ENCODE data around the gene ZNHIT2. TPM values are rescaled to one million over a fixed set of nuclear protein-coding genes. Genes with fewer than 3 reads are reported as not detected.

Gene ZNHIT2
- total RNA-seq, 1 experiment from 2014 or later, result 104 TPM

DNA sequence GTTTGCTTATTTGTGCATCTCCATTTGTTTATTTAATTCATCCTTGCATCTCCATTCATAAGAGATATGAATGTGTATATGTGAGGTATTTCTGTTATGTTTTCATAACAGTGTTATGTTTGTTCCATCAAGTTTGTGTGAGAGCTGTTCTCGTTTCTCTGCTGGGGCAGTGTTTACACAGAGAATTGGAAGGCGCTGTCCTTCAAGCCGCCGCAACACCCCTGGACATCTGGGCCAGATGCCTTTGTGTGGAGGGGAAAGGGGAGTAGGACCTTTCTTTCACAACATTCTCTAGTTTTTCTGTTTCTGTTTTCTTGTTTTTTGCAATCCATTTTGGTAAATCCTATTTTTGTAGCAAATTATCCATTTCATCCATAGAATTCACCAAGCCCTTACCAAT is 12.9 kb downstream of the ZNHIT2 start:
- DNase-seq (ENCODE audit: low spot score), result no peak

DNA sequence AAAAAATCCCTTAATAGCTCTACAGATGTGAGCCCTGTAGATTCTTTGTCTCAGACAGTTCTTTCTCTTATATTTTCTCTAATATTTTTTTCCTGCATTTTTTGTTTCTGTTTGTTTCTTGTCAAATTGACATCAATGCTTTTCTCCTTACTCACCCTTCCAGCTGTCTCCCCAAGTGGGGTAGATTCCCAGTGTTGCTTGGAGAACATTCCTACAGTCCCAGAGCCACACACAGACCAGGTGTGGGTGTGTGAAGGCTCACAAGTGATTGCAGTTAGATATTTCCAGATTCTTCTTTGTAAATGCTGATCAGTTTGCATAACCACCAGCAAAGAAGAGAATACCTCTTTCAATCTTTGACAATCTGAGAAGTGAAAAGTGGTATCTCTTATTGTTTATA is 14.0 kb downstream of the ZNHIT2 start:
- no peak for DNase-seq (ENCODE audit: low spot score)

DNA sequence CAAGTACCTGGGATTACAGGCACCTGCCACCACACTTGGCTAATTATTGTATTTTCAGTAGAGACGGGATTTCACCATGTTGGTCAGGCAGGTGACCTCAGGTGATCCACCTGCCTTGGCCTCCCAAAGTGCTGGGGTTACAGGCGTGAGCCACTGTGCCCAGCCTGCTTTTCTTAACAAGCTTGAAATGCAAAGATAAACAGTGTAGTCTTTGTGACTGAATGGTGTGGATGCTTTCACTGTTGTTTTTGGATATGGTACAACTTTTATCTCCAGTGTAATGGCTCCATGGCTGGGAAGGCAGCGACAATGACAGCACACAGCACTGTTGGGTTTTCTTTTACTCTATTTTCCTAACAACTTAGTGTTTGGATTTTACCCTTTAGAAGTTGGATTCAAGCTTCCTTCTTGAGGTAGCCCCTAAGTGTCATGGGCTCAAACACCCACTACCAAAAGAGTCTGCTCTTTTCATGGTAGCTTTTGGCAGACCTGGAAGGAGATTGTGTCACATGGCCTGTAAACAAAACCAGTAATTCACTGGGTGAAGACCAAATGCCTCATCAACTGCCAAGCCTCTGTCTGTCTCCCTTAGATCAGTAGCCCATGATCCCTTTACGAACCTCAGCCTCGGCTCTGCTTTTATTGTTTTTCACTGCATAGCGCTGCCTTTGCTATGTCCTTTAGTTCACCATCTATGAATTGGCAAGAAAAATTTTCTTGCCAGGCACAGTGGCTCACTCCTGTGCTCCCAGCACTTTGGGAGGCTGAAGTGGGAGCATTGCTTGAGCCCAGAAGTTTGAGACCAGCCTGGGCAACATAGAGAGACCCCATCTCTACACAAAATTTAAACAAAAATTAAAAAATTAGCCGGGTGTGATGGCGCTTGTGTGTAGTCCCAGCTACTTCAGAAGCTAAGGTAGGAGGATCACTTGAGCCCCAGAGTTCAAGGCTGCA is 15.1 kb downstream of the ZNHIT2 start:
- DNase-seq (ENCODE audit: low spot score), result no peak

DNA sequence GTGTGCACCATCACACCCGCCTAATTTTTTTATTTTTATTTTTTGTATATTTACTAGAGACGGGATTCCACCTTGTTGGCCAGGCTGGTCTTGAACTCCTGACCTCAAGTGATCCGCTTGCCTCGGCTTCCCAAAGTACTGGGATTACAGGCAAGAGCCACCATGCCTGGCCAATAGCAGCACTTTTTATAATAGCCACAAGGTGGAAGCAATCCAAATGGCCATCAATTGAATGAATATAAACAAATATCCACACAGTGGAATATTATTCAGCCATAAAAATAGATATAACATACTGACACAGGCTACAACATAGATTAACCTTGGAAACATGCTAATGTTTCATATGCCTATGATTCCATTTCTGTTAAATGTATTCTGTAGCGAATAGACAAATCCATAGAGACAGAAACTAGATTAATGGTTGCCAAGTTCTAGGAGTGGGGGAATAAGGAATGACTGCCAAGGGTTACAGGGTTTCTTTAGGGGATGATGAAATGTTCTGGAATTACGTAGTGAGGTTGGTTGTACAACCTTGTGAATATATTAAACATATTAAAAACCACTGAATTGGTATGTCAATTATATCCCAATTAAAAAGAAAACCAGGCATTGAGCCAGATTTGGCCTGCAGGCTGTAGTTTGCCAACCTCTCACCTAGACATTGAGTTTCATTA is 16.7 kb downstream of the ZNHIT2 start:
- DNase-seq (ENCODE audit: low spot score), result no peak

DNA sequence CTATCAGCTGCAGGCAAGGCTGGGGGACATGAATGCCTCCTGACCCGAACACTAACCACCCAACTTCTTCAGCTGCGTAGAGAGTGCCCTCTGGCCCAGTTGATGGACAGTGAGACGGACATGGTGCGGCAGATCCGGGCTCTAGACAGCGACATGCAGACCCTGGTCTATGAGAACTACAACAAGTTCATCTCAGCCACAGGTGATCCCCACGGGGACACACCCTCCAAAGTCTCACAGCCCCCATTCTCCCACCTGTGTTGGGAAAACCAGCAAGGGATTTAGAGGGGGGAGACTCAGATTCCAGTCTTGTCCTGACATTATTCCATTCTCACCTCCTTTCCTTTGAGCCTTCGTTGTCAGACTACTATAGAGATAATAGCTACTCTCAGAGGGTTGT is 20.6 kb downstream of the ZNHIT2 start:
- no peak for DNase-seq (ENCODE audit: low spot score)

DNA sequence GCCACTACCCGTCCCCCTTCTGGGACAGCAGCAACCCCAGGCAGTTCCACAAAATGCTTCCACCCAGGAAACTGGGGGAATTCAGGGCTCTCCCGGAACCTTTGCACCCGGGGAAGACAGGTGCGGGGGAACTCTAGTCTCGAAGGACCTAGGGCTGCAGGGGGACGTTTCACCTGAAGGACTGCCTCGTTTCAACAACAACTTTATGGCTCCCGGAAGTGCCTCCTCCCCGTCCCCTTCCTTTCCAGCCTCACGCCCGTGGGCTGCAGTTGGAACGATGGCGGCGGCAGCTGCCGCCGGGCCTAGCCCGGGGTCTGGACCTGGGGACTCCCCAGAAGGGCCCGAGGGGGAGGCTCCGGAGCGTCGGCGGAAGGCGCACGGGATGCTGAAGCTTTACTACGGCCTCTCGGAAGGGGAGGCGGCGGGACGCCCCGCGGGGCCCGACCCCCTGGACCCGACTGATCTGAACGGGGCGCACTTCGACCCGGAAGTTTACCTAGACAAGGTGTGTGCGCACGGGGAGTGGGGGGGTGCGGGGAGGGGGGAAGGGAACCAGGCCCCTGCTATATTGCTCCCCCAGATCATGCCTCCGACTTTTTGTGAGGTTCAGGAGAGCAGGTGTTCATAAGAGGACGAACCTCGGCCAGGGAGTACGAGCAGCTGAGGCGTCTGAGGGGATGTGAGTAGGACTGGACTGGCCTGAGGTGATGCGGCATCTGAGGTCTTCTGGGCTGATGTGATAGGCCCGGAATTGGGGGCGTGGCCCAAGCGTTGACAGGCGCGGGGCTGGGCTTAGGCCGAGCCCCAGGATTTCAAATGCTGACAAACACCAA is 21.3 kb downstream of the ZNHIT2 start, which contains the start of gene VPS51:
VPS51 (plus strand) TSS at position 241 of the 833 bp plus-strand sequence; CDS start at position 278, 37 bp downstream.
- DNase-seq (ENCODE audit: low spot score), result peak; percentile 95

DNA sequence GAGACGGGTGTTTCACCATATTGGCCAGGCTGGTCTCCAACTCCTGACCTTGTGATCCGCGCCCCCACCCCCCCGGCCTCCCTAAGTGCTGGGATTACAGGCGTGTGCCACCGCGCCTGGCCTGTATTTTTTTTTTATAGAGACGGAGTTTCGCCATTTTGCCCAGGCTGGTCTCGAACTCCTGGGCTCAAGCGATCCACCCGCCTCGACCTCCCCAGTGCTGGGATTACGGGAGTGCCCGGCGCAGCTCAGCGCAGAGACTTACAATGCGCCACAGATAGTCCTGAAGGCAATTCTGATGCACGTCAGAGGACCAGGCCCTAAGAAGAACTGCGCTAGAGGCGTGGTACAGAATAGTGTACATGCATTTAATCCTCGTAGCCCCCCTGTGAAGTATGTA is 22.1 kb downstream of the ZNHIT2 start:
- no peak for DNase-seq (ENCODE audit: low spot score)

DNA sequence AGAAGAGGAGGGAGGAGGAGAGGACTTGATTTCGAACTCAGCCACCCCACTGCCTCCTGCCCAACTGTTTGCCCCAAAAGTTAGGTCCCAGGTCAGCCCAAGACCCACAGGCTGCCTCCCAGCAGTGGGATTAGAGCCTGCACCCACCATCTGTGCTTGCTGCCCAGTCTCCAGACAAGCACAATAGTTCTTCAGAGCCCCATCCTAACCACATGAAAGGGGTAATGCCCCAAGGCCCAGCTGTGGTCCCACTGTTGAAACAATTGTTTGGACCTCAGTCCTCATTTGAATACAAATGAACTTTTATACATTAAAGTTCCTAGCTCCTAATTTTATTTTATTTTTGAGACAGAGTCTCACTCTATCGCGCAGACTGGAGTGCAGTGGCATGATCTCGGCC is 26.9 kb downstream of the ZNHIT2 start:
- no peak for DNase-seq (ENCODE audit: low spot score)

DNA sequence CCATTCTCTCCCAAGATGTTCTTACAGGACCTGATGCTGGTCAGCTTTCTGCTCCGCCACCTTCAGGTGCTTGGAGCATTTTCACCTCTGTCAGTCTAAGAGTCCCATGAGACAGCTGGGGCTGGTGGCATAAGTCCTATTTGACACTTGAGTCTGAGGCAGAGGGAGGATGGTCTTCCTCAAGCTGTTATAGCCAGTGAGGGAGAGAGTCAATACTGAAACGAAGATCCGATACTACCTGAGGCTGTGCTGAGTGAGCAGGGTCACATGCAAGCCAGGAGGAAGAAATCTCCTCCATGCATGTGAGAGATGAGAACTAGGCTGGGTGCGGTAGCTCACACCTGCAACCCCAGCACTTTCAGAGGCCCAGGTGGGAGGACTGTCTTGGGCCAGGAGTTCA is 27.9 kb downstream of the ZNHIT2 start:
- DNase-seq (ENCODE audit: low spot score), result peak; percentile 17

DNA sequence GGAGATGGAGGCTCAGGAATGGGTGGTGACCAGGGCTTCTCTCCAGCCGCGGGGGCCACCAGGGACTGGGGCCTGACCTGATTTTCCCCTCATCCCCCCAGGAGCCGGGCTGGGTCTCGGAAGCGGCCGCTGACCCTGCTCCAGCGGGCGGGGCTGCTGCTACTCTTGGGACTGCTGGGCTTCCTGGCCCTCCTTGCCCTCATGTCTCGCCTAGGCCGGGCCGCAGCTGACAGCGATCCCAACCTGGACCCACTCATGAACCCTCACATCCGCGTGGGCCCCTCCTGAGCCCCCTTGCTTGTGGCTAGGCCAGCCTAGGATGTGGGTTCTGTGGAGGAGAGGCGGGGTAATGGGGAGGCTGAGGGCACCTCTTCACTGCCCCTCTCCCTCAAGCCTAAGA is 29.7 kb downstream of the ZNHIT2 start:
- DNase-seq (ENCODE audit: low spot score), result no peak

DNA sequence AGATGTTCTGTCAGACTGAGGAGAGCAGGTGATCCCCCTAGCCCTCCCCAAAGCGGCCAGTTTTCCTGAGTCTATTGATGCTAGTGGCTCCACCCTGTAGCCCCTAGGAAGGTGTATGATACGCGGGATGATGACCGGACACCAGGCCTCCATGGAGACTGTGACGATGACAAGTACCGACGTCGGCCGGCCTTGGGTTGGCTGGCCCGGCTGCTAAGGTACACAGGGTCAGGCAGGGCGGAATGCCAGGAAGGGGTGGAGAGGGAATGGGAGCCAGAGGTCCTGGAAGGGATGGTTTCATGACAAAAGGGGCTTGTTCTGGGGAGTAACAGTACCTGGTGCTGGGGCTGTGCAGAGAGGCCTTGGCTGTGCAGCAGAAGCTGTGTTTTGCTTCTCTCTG is 30.3 kb downstream of the ZNHIT2 start:
- DNase-seq (ENCODE audit: low spot score), result no peak

DNA sequence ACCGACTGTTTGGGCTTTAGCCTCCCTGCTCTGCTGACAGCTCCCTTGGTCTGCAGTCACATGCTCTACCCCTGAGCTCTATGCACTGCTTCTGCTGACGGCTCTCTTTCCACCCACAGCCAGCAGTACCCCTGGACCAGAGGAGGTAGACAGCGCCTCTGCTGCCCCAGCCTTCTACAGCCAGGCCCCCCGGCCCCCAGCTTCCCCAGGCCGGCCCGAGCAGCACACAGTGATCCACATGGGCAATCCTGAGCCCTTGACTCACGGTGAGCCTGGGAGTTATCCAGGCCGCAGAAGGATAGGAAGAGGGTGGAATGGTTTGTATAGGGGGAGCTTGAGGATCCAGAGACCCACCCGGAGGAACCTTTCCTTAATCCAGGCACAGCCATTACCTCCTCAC is 30.7 kb downstream of the ZNHIT2 start:
- no peak for DNase-seq (ENCODE audit: low spot score)

DNA sequence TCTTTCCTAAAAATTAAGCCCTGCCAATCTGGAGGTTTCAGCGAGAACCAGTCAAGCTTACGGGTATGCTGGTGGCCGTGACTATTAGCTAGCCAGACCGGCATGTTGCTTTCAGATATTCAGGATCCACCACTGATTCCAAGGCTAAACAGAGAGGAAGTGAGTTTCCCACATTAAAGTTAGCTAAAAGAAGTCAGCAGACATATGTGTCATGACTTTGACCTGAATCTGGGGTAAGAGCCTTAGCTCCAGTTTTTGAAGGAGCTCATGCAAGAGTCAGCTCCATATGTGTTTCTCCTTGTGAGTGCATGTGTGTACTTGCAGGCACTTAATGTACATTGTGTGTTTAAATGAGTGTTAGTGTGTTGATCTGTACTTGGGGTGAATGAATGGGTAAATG is 32.1 kb downstream of the ZNHIT2 start:
- DNase-seq (ENCODE audit: low spot score), result no peak

DNA sequence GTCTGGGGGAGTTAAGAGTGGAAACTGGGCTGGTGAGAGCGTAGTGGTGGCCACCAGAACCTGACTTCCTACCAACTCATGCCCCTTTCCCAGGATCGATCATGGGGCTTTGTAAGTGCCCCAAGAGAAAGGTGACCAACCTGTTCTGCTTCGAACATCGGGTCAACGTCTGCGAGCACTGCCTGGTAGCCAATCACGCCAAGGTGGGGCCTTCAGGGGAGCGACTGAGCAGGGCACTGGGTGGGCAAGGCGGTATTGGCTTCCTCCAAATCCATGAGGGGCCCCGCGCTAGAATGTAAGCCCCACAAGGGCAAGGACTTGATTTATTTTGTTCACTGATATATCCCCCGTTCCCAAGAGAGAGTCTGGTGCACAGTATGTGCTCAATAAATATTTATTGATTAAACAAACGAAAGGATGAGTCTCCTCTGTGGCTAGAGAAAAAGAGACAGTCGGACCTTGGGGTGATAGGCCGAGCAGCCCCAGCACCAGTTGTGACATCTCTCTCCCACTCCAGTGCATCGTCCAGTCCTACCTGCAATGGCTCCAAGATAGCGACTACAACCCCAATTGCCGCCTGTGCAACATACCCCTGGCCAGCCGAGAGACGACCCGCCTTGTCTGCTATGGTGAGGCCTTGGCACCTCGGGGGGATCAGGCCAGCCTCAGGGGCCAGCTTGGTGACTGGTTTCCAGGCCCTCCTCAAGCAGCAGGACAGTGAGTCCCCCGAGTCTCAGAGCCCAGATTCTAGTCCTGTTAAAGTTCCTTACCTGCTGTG is 32.7 kb downstream of the ZNHIT2 start:
- no peak for DNase-seq (ENCODE audit: low spot score)

DNA sequence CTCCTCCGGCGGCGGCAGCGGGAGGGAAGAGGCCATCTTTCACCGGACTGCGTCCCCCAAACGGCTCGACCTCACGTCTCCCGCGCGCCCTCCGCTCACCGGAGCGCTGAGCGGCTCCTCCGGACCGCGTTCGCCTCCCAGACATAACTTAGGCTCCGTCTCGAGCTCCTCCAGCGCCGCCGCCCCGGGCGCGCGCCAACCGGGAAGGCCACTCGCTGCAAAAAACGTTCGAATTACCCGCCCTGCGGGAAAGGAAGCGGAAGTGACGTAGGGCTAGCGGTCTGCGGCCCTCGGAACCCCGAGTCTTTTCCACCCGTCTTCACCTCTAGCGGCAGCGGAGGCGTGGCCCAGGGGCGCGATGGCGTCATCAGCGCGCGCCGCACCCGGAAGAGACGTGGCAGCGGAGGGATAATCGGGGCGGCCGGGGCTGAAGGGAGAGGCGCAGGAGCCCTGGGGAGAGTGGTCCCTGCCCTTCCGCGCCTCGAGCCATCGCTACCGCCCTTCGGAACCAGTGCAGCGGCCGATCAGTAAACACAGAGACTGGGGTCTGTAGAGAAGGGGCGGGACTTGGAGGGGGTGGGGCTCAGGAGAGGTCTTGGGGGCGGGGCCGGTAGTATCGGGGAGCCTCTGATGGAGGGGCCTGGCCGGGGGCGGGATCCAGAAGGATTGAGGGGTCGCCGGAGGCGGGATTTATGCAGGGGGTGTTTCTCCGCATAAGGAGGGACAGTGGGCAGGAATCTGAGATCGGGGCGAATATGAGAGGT is 33.5 kb downstream of the ZNHIT2 start, which contains the start of the genes CDCA5 and ZFPL1:
CDCA5 (minus strand) TSS at position 207 of the 764 bp plus-strand sequence; CDS start at position 145, 62 bp downstream.
ZFPL1 (plus strand) TSS at position 389 of the 764 bp plus-strand sequence. CDS start 477 bp downstream, outside the sequence.
- peak; percentile 98 for DNase-seq (ENCODE audit: low spot score)

DNA sequence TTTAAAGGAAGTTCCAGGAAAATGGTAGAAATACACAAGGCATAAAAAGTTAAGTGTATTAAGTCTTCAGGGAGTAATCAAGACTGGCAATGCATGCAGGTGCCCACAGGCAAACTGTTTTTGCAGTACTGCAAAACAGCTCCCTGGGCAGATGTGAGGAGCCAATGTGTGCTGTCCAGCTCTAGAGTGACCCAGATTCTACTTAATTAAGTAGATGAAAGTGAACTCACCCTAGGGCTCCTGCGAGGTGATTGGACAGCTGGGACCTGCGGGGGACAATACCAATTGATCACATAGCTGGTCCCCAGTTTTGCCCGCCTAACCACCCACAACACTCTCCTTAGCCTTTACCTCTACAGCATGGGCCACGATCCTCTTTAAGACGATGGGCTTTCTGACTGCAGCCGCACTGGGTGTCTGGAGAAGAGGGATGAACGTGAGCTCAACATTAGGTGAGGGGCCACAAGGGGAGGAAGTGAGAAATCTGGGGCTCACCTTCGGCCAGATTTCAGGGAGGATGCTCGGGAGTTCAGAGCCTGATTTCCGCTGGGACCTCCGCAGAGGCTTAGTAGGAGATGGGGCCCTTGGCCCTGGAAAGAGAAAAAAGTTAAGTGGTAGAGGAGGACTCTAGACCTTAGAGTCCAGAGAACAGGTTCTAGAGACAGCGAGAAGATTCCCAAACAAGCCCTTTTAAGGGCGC is 34.2 kb downstream of the ZNHIT2 start:
- DNase-seq (ENCODE audit: low spot score), result peak; percentile 26

DNA sequence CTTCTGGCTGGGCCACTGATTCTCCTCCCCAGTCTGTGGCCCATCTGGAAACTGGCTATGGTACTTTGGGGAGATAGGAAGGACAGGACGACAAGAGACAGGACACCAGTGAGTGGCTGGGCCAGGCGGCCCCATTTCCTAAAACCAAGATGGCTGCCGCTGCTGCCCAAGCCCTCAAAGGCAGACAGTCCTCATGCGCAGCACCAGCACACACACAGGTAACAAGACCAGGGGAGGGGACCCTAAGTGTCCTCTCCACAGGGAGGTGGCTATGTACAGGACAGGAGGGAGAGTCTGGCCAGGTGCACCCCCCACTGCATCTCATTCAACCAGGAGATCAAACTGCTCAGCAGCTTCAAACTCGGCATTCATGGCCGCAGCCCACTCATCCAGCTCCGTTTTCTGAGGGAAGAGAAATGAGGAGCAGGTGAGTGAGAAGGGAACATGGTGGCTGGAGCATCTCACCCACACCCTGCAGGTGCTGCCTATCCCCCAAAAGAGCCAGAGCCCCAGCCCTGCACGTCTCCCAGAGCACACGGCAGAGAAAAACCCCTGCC is 38.6 kb downstream of the ZNHIT2 start:
- no peak for DNase-seq (ENCODE audit: low spot score)

DNA sequence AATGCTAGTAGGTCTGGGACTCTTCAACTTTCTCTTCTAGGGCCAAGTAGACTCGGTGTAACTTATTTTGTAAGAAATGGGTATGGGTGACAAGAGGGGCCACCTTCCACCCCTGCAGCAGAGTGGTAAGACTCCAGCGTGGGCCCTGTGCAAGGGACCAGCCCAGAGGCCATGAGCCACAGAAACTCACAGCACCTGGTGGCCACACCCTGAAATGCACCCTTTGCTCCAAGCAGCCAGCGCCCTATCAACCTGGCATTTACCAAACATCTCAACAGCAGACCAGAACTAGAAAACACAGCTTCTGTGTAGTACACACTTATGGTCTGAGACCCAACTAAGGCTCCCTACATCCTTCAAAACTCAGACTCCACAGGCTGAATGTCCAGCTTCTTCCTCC is 39.4 kb downstream of the ZNHIT2 start:
- DNase-seq (ENCODE audit: low spot score), result peak; percentile 78

DNA sequence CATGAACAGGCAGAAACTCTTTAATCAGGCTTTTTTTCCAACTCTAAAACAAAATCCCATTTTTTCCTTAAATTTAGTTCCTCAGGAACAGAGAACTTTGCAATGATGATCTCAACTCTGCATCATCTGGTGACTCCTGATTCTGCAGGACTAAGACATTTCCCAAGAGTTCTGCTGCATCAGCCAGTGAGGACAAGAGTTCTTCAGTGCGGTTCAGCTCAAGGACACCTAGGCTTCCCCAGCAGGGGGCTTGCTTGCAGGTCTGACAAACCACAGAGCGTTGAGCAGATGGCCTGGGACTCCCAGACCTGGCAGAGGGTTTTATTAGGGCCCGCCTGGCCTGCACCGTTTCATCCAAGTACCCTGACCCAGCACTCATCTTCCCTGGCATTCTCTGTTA is 40.0 kb downstream of the ZNHIT2 start:
- DNase-seq (ENCODE audit: low spot score), result no peak

Measured in HT-29 (cell line).